Measurements from ENCODE around the gene ADAM12.
"Not testable (repeated sequence)": the region's sequence is repeated elsewhere in the genome, so short reads cannot be mapped to it uniquely, and the experiment has no call there.

Gene ADAM12

GRCh38 chr10:126387041-126387921 lies 996 bp downstream of the ADAM12 start:
- peak overlapping the region; percentile 46 for H3K4me3 ChIP-seq (replicated peaks; ENCODE audit: low read depth, low read length)
- DNase-seq (ENCODE audit: extremely low read depth, low read depth) = no peak
- peak; percentile 78 for TF ChIP-seq CTCF (IDR thresholded peaks at IDR 0.05; ENCODE audit: low read depth, low read length, missing control alignments)

GRCh38 chr10:126384269-126384873 lies 3.9 kb downstream of the ADAM12 start:
- no peak for DNase-seq (ENCODE audit: extremely low read depth, low read depth)
- no peak for TF ChIP-seq CTCF (IDR thresholded peaks at IDR 0.05; ENCODE audit: low read depth, low read length, missing control alignments)
- no peak overlapping the region for H3K4me3 ChIP-seq (replicated peaks; ENCODE audit: low read depth, low read length)

- TF ChIP-seq CTCF (IDR thresholded peaks at IDR 0.05; ENCODE audit: low read depth, low read length, missing control alignments) = no peak
- H3K4me3 ChIP-seq (replicated peaks; ENCODE audit: low read depth, low read length) = no peak overlapping the region
- no peak for DNase-seq (ENCODE audit: extremely low read depth, low read depth)
Measured at GRCh38 chr10:126380352-126381076, 7.8 kb downstream of the ADAM12 start.

GRCh38 chr10:126379166-126379565 lies 9.1 kb downstream of the ADAM12 start:
- DNase-seq (ENCODE audit: extremely low read depth, low read depth); H3K4me3 ChIP-seq (replicated peaks; ENCODE audit: low read depth, low read length): not testable (repeated sequence)

- no peak for DNase-seq (ENCODE audit: extremely low read depth, low read depth)
- no peak for TF ChIP-seq CTCF (IDR thresholded peaks at IDR 0.05; ENCODE audit: low read depth, low read length, missing control alignments)
- no peak overlapping the region for H3K4me3 ChIP-seq (replicated peaks; ENCODE audit: low read depth, low read length)
Measured at GRCh38 chr10:126376956-126377355, 11.3 kb downstream of the ADAM12 start.

- no peak for DNase-seq (ENCODE audit: extremely low read depth, low read depth)
- no peak for TF ChIP-seq CTCF (IDR thresholded peaks at IDR 0.05; ENCODE audit: low read depth, low read length, missing control alignments)
- H3K4me3 ChIP-seq (replicated peaks; ENCODE audit: low read depth, low read length) = no peak overlapping the region
Measured at GRCh38 chr10:126375926-126376554, 12.2 kb downstream of the ADAM12 start.
